ENCODE results near the gene LEMD3.

- TF ChIP-seq POLR2AphosphoS5 (IDR thresholded peaks at IDR 0.05; ENCODE audit: borderline replicate concordance, low read depth, low read length), result no peak
- no peak for TF ChIP-seq EZH2 (IDR thresholded peaks at IDR 0.05)
These were observed 2.5 kb downstream of the LEMD3 start for GRCh38 chr12:65171870-65172269.
